ENCODE data around the gene PCYT1A. TPM values are rescaled to one million over a fixed set of nuclear protein-coding genes. Genes with fewer than 3 reads are reported as not detected.

PCYT1A gene
- total RNA-seq (2022): 52.2 and 54.6 TPM in 2 replicates
- Bru-seq, nascent RNA: percentile 74 among the genes with signal in this experiment
- BruChase-seq, experiment 1, labeled RNA remaining after a 2-hour chase: percentile 91 among the genes with signal in this experiment
- percentile 94 among the genes with signal in this experiment for BruChase-seq, experiment 2, labeled RNA remaining after a 6-hour chase
- long read RNA-seq, full-length matches to known transcripts: 18 of 42 reads
- long read RNA-seq, partial matches to known transcripts: 5 of 42 reads
- long read RNA-seq, other reads (novel, unspliced or antisense): 19 of 42 reads

GRCh38 chr3:196287440-196288140 lies at the start of gene PCYT1A:
Gene PCYT1A, minus strand, starts transcription at chr3:196287726. Its CDS starts 17,195 bp downstream, at chr3:196270531.
- H3K4me1 ChIP-seq: peaks cover 21% of the 10 kb centered on the region
- no peaks in the 10 kb centered on the region for H3K36me3 ChIP-seq (ENCODE audit: control insufficient read depth, insufficient read depth, low read length)
- intact Hi-C loops (cut with micrococcal nuclease; ENCODE audit: unreplicated experiment): loop anchor here (1.0 kb wide), 3 partner anchors 8 to 216 kb away; partner anchors contain the start of genes RNF168 and UBXN7
- DNase-seq: peak; percentile 91 to 94
- H3K9me3 Mint-ChIP-seq (ENCODE audit: unreplicated experiment): no peaks in the 10 kb centered on the region
- peak within 1 kb of the TSS; percentile 98 for H3K4me3 Mint-ChIP-seq (ENCODE audit: unreplicated experiment)
- POLR2A ChIA-PET: interaction anchor here (0.6 to 1.0 kb wide), 4 partner anchors 17 to 154 kb away, joined by 3 to 13 read pairs (median 3); partner anchors contain the start of gene DYNLT2B
- H3K4me1 Mint-ChIP-seq (ENCODE audit: low read depth, unreplicated experiment): peaks cover 9% of the 10 kb centered on the region
- peaks cover 25% of the 10 kb centered on the region for H3K36me3 Mint-ChIP-seq (ENCODE audit: insufficient read depth, unreplicated experiment)
- BruUV-seq (replicated peaks): no TSS peak
- no peaks in the 10 kb centered on the region for H3K27me3 Mint-ChIP-seq (ENCODE audit: insufficient read depth, unreplicated experiment)
- H3K27ac Mint-ChIP-seq (ENCODE audit: unreplicated experiment): peak within 1 kb of the TSS; percentile 99
- TF ChIP-seq, protein P1, sequence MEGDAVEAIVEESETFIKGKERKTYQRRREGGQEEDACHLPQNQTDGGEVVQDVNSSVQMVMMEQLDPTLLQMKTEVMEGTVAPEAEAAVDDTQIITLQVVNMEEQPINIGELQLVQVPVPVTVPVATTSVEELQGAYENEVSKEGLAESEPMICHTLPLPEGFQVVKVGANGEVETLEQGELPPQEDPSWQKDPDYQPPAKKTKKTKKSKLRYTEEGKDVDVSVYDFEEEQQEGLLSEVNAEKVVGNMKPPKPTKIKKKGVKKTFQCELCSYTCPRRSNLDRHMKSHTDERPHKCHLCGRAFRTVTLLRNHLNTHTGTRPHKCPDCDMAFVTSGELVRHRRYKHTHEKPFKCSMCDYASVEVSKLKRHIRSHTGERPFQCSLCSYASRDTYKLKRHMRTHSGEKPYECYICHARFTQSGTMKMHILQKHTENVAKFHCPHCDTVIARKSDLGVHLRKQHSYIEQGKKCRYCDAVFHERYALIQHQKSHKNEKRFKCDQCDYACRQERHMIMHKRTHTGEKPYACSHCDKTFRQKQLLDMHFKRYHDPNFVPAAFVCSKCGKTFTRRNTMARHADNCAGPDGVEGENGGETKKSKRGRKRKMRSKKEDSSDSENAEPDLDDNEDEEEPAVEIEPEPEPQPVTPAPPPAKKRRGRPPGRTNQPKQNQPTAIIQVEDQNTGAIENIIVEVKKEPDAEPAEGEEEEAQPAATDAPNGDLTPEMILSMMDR (IDR thresholded peaks at IDR 0.05; ENCODE audit: insufficient read depth in 1 of 2, low read depth in 1 of 2, low read length in 1 of 2, severe bottlenecking in 1 of 2, unreplicated experiment in 1 of 2): no peak
- H3K27me3 ChIP-seq (replicated peaks; ENCODE audit: control insufficient read depth, insufficient read depth, low read length): no peaks in the 10 kb centered on the region
- H3K4me3 ChIP-seq (ENCODE audit: low read depth, low read length): peak within 1 kb of the TSS; percentile 97
- no peaks in the 10 kb centered on the region for H3K9me3 ChIP-seq
- CTCF ChIA-PET: no interaction called here

DNA sequence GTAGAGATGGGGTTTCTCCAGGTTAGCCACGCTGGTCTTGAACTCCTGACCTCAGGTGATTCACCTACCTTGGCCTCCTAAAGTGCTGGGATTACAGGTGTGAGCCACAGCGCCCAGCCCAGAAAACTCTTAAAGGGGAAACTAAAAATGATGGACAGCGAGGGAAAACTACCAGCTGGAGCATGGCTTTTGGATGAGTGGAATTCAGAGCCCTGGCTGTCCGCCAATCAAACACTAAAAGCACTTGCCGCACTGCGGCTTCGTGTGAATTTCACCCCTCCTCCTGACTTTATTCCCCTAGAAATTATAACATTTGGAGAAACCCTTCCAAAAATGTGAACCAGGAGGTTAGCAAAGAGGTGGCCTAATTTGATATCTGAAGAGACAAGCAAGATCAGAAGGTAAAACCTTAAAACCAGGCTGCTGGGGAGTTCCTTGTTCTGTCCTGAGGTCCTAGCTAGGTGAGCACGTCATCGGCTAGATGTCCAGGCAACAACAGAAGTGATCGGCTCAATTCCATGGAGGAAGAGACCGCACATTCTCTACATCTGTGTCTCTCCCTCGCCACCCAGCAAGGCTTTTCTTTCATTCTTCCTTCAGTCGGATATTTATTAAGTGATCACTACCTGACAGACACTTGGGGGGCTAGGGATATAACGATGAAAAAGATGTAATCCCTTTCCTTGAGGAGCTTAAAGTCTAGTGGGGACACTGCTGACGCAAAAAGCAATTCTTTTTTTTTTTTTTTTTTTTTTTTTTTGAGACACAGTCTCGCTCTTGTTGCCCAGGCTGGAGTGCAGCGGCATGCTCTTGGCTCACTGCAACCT lies 49.0 kb upstream of the PCYT1A start:
- Histone ChIP-seq H3K27me3 (replicated peaks; ENCODE audit: control insufficient read depth, insufficient read depth, low read length) (no peaks in the 10 kb centered on the region), H3K4me1 (no peaks in the 10 kb centered on the region), H3K36me3 (ENCODE audit: control insufficient read depth, insufficient read depth, low read length) (no peaks in the 10 kb centered on the region), H3K4me3 (ENCODE audit: low read depth, low read length) (no peak overlapping the region), H3K9me3 (no peaks in the 10 kb centered on the region)
- no peak overlapping the region for H3K4me3 Mint-ChIP-seq (ENCODE audit: unreplicated experiment)
- no peaks in the 10 kb centered on the region for H3K4me1 Mint-ChIP-seq (ENCODE audit: low read depth, unreplicated experiment)
- no peaks in the 10 kb centered on the region for H3K36me3 Mint-ChIP-seq (ENCODE audit: insufficient read depth, unreplicated experiment)
- no TSS peak for BruUV-seq (replicated peaks)
- TF ChIP-seq, protein P1 (IDR thresholded peaks at IDR 0.05; ENCODE audit: insufficient read depth in 1 of 2, low read depth in 1 of 2, low read length in 1 of 2, severe bottlenecking in 1 of 2, unreplicated experiment in 1 of 2): no peak
- no peaks in the 10 kb centered on the region for H3K9me3 Mint-ChIP-seq (ENCODE audit: unreplicated experiment)
- ChIA-PET CTCF (interaction anchor here (0.6 kb wide), 3 partner anchors 13 to 1305 kb away, joined by 3 read pairs; no protein-coding TSS in a partner anchor), POLR2A (no interaction called here)
- DNase-seq: no peak
- no peaks in the 10 kb centered on the region for H3K27me3 Mint-ChIP-seq (ENCODE audit: insufficient read depth, unreplicated experiment)
- intact Hi-C loops (cut with micrococcal nuclease; ENCODE audit: unreplicated experiment): no loop called here
- H3K27ac Mint-ChIP-seq (ENCODE audit: unreplicated experiment): no peak overlapping the region

- BruUV-seq (replicated peaks): no TSS peak
- TF ChIP-seq, protein P1 (IDR thresholded peaks at IDR 0.05; ENCODE audit: insufficient read depth in 1 of 2, low read depth in 1 of 2, low read length in 1 of 2, severe bottlenecking in 1 of 2, unreplicated experiment in 1 of 2): no peak
- no peaks in the 10 kb centered on the region for H3K36me3 ChIP-seq (ENCODE audit: control insufficient read depth, insufficient read depth, low read length)
- Mint-ChIP-seq H3K27ac (ENCODE audit: unreplicated experiment) (no peak overlapping the region), H3K9me3 (ENCODE audit: unreplicated experiment) (no peaks in the 10 kb centered on the region), H3K4me1 (ENCODE audit: low read depth, unreplicated experiment) (no peaks in the 10 kb centered on the region), H3K27me3 (ENCODE audit: insufficient read depth, unreplicated experiment) (no peaks in the 10 kb centered on the region), H3K4me3 (ENCODE audit: unreplicated experiment) (no peak overlapping the region), H3K36me3 (ENCODE audit: insufficient read depth, unreplicated experiment) (no peaks in the 10 kb centered on the region)
- intact Hi-C loops (cut with micrococcal nuclease; ENCODE audit: unreplicated experiment): no loop called here
- CTCF ChIA-PET: no interaction called here
- DNase-seq: no peak
- no peaks in the 10 kb centered on the region for H3K4me1 ChIP-seq
- H3K9me3 ChIP-seq: no peaks in the 10 kb centered on the region
- no peak overlapping the region for H3K4me3 ChIP-seq (ENCODE audit: low read depth, low read length)
- POLR2A ChIA-PET: no interaction called here
- H3K27me3 ChIP-seq (replicated peaks; ENCODE audit: control insufficient read depth, insufficient read depth, low read length): no peaks in the 10 kb centered on the region
Observed at GRCh38 chr3:196335503-196335948, 48.0 kb upstream of the PCYT1A start.

Data from Caco-2 (cell line).